HuH-7 (cell line): ENCODE data around the gene RUNX2.

Experiments
- DNase-seq: peaks from one replicate; pipeline ENCODE4 v3.0.0; 2011; ENCODE audit warnings: low spot score

The RUNX2 gene

GRCh38 chr6:45351076-45351475 lies 22.9 kb downstream of the RUNX2 start:
- no peak for DNase-seq

GRCh38 chr6:45351667-45352066 lies 23.5 kb downstream of the RUNX2 start:
- DNase-seq: no peak

GRCh38 chr6:45353654-45354053 lies 25.5 kb downstream of the RUNX2 start:
- DNase-seq: no peak

DNA sequence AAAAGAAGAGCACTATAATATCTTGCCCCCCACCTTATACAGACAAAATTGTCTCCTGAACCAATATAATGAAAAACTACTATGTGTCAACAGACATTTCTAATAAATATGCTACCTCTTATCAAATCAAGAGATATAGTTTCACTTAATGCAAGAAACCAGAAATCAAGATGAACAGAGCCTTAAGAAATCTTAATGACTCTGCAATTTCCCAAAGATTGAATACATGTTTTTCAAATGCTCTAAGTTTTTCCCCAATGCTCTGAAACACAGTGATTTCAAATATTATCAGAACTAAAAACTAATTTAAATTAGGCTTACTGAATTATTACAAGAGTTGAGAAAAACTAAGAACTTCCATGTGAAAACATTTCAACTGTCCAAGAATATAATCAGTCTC lies 36.3 kb downstream of the RUNX2 start:
- no peak for DNase-seq

DNA sequence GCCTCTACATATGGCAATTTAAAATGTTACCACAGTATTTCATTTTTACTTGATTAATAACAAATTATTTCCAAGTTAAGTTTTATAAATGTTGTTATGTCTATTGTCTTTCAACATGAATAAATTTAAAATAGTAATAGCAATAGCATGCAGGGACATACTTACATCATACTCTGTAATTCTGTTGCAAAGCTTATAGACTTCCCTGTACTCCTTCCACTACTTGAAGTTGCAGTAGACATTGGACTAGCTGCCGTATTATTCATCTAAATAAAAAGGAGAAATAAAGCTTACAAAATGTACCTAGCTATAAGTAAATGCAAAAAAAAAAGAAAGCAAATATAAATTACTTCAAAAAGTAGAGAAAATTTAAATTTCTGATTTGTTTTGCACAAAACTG lies 36.9 kb downstream of the RUNX2 start:
- DNase-seq: no peak

- no peak for DNase-seq
These were observed 38.4 kb downstream of the RUNX2 start for GRCh38 chr6:45366534-45366933.

GRCh38 chr6:45367999-45368398 lies 39.9 kb downstream of the RUNX2 start:
- DNase-seq: no peak

- DNase-seq: no peak
These were observed 41.7 kb downstream of the RUNX2 start for GRCh38 chr6:45369870-45370269.

DNA sequence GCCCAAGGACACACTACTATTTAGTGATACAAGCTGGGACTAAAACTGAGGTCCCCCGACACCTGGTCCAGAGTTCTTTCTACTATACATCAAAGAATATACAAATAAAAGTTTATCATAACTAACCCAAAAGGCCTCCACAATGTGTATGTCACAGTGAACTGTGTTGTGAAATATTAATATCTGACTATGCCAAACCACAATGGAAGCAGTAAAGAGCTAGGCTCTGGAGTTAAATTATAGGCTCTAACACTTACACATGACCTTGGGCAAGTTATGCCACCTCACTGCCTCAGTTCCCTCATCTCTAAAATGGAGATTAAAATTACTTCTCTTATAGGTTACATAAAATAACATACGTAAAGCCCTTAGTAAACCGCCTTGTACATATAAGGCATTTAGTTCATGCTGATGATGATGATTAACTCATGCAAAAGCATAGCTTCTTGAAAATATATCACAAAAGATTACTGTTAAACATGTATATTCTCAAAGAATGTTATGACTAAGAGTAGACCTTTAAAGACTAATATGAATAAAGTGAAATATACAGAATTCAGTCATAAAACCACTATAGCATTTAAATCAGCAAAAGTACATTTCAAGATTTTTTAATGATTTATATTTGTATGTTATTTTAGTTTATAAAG lies 43.9 kb downstream of the RUNX2 start:
- no peak for DNase-seq

GRCh38 chr6:45375449-45375848 lies 47.3 kb downstream of the RUNX2 start:
- DNase-seq: no peak

- no peak for DNase-seq
These were observed 48.3 kb downstream of the RUNX2 start for GRCh38 chr6:45376310-45377042.

DNA sequence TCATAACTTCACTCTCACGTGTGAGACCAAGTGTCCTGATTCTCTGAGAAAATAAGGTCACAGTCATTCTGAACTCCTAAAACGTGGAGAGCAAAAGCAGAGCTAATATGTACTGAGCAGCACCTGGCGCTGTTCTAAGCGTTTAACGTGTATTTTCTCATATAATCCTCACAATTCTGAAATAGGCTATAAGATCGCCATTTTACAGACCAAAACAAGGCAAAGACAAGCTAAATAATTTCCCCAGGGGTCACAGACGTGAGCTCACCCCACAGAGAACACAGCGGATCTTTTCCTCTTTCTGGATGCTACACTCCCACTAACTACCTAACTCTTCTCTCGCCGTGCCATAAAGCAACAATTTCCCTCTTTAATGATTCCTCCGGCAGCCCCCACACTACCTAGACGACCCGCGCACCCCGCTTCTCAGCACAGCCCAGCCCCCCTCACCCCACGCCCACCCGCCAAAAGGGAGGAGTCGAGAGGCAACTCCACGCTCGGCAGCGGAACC lies 49.0 kb downstream of the RUNX2 start:
- DNase-seq: no peak

- DNase-seq: peak; percentile 69
These were observed 49.6 kb downstream of the RUNX2 start, which contains the start of gene SUPT3H for GRCh38 chr6:45377554-45378333. Gene SUPT3H (minus strand): TSS chr6:45377934.

GRCh38 chr6:45378334-45378926 lies 50.3 kb downstream of the RUNX2 start:
- peak; percentile 16 for DNase-seq

DNA sequence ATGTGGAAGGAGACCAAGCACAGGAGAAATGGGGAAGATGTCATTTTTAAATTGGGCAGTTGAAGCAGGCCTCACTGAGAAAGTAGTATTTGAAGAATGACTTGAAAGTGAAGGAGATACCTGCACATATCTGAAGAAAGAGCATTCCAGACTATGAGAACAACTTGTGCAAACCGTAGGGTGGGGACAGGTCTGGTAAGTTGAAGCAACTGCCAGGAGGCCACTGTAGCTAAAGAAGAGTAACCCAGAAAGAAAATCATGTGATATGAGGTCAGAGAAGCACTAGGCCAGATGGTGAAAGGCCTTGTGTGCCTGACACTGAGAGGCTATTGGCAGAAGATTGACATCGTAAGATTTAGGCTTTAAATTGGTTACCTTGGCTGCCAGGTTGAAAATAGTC lies 54.3 kb downstream of the RUNX2 start:
- no peak for DNase-seq

- no peak for DNase-seq
These were observed 58.4 kb downstream of the RUNX2 start for GRCh38 chr6:45386501-45386900.

GRCh38 chr6:45387236-45387635 lies 59.1 kb downstream of the RUNX2 start:
- DNase-seq: no peak

DNA sequence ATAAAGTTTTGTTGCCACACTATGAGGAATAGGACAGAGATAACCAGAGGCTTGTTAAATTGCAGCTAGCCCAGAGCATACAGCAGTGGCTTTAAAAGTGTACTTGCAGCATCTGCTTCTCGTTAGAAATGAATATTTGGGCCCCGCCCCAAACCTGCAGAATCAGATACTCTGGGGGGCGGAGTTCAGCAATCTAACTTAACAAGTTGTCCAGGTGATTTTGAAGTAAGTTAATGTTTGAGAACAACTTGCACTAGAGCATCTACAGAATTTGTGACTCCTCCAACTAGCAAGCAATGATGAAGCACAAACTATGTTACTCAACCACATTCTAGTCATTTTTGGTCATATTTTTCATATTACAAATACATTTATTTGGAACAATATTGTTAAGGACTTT lies 60.2 kb downstream of the RUNX2 start:
- no peak for DNase-seq

DNA sequence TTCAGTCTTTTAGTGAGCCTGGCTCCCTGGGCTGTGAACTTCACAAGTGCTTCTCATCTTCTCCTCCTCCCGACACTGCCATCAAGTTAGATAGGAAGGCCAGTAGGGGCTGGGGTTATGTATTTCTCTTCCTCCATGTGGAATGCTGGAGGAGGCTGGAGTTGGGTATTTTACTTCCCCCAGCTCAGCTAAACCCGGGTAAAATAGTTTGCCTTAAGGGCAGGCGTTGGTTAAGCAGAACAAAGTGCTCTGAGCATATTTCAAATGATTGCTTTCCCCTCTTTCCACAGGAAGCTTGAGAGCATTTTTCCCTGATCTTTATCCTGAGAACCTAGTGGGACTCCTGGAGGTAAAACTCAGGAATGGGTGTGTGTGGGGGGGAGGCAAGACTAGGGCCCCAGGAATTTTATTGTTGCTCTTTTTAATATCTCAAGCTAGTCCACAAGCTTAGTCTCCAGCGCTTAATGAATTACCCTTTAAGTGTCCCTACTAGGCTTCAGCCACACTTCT lies 66.5 kb downstream of the RUNX2 start:
- DNase-seq: no peak

DNA sequence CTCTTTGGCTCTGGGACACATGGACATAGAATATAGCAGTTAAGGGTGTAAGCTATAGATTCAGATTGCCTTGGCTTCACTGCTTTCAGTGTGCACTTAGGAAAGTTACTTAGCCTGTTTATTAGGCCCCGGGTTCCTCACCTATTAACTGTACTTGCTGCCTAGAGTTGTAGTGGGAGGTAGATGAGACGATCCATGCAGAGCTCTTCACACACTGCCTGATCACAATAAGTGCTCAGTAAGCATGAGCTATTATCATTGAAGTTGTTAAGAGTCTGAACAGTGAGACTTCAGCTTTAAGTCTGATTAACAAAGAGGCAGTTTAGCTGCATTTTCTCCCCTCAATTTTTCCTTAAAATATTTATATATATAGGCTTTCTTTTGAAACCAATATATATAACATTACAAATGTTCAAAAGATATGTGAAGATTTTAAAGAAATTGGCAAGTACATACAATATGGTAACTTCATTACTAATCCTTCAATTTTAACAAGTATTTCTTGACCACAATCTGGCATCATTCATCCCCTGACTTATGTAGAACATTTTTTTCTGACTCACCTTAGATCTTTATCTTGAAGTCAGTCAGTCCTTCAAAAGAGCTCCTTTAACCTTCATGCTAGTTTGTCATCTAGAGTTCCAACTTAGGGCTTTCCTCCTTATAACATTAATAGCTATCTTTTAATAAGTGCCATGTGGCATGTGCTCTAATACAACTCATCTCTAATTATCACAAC lies 70.1 kb downstream of the RUNX2 start:
- no peak for DNase-seq

DNA sequence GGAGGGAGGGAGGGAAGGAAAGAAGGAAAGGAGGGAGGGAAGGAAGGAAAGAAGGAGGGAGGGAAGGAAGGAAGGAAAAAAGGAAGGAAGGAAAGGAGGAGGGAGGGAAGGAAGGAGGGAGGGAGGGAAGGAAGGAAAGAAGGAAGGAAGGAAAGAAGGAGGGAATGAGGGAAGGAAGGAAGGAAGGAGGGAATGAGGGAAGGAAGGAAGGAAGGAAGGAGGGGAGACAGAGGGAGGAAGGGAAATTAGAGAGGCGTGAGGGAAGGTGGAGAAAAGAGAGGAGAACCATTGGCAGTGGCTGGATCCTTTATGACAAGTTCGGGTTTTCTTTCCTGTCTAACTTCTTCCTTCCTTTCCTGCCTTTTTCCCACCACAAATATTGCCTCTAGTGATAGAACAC lies 71.9 kb downstream of the RUNX2 start:
- no peak for DNase-seq

DNA sequence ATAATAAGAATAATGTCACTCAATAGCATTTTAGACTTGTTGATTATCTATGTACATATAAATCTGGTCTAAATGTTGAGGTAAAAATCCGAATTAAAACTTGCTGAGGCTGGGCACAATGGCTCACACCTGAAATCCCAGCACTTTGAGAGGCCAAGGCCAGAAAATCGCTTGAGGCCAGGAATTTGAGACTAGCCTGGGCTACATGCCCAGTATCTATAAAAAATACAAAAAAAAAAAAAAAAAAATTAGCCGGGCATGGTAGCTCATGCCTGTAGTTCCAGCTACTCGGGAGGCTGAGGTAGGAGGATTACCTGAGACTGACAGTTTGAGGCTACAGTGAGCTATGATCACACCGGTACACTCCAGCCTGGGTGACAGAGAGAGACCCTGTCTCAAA lies 83.8 kb downstream of the RUNX2 start:
- no peak for DNase-seq
